ENCODE data around the gene TSHZ3. TPM values are rescaled to one million over a fixed set of nuclear protein-coding genes. Genes with fewer than 3 reads are reported as not detected.

Gene TSHZ3
- total and polyA plus RNA-seq, 2 of the 8 experiments (the other 6 are each of a cell fraction or from before 2014, with no cell fraction given): 3.1 to 12.3 TPM

- TF ChIP-seq KDM5A (IDR thresholded peaks at IDR 0.05; ENCODE audit: low read length): no peak
Measured at GRCh38 chr19:31284621-31285020, 64.6 kb downstream of the TSHZ3 start (continued).
